HG03095 (cell line): ENCODE results near the gene EML6.
A peak's percentile ranks its signal among the peaks of the same experiment; 100 is the strongest.

ENCODE experiments used
- ATAC-seq: cut with Tn5 transposase; IDR thresholded peaks from one replicate; pipeline ENCODE4 v1.9.1; 2021; ENCODE audit warnings: moderate library complexity; ENCODE audit not compliant: unreplicated experiment

Gene EML6

GRCh38 chr2:54960164-54960563 is 236.7 kb downstream of the EML6 start:
- ATAC-seq, result no peak

GRCh38 chr2:54962511-54962910 is 239.0 kb downstream of the EML6 start:
- ATAC-seq, result no peak

- no peak for ATAC-seq
These were observed 239.5 kb downstream of the EML6 start for GRCh38 chr2:54962935-54963440.

- no peak for ATAC-seq
These were observed 240.0 kb downstream of the EML6 start for GRCh38 chr2:54963476-54963875.

- no peak for ATAC-seq
These were observed 240.8 kb downstream of the EML6 start for GRCh38 chr2:54964271-54964670.

GRCh38 chr2:54964816-54965215 is 241.4 kb downstream of the EML6 start:
- no peak for ATAC-seq

GRCh38 chr2:54965425-54965824 is 242.0 kb downstream of the EML6 start:
- ATAC-seq, result no peak

- no peak for ATAC-seq
These were observed 242.8 kb downstream of the EML6 start for GRCh38 chr2:54966165-54966832.

- ATAC-seq, result no peak
These were observed 243.4 kb downstream of the EML6 start for GRCh38 chr2:54966837-54967236.

GRCh38 chr2:54967269-54967668 is 243.8 kb downstream of the EML6 start:
- ATAC-seq, result no peak

- ATAC-seq, result no peak
These were observed 244.4 kb downstream of the EML6 start for GRCh38 chr2:54967759-54968365.

- ATAC-seq, result no peak
These were observed 245.2 kb downstream of the EML6 start for GRCh38 chr2:54968561-54969218.

GRCh38 chr2:54969295-54969939 is 246.0 kb downstream of the EML6 start:
- no peak for ATAC-seq

- no peak for ATAC-seq
These were observed 246.5 kb downstream of the EML6 start for GRCh38 chr2:54969940-54970338.

- no peak for ATAC-seq
These were observed 251.7 kb downstream of the EML6 start for GRCh38 chr2:54975175-54975574.

- ATAC-seq, result no peak
These were observed 252.4 kb downstream of the EML6 start for GRCh38 chr2:54975598-54976492.

- ATAC-seq, result peak; percentile 96
These were observed 253.7 kb downstream of the EML6 start for GRCh38 chr2:54977149-54977548.

GRCh38 chr2:54979321-54980044 is 256.0 kb downstream of the EML6 start:
- no peak for ATAC-seq

GRCh38 chr2:54981385-54981784 is 257.9 kb downstream of the EML6 start:
- no peak for ATAC-seq
